GM18858 (cell line): ENCODE results near the gene HM13.
A peak's percentile ranks its signal among the peaks of the same experiment; 100 is the strongest.
"Not testable (repeated sequence)": the region's sequence is repeated elsewhere in the genome, so short reads cannot be mapped to it uniquely, and the experiment has no call there.

Experiments used
- ATAC-seq: cut with Tn5 transposase; IDR thresholded peaks from one replicate; pipeline ENCODE4 v1.9.1; 2021; ENCODE audit not compliant: unreplicated experiment

The HM13 gene

GRCh38 chr20:31500527-31500926 is 13.7 kb upstream of the HM13 start:
- ATAC-seq = no peak

- ATAC-seq = peak; percentile 96
Observed at GRCh38 chr20:31502884-31503673, 11.2 kb upstream of the HM13 start.

- ATAC-seq = no peak
Observed at GRCh38 chr20:31505903-31506302, 8.3 kb upstream of the HM13 start.

DNA sequence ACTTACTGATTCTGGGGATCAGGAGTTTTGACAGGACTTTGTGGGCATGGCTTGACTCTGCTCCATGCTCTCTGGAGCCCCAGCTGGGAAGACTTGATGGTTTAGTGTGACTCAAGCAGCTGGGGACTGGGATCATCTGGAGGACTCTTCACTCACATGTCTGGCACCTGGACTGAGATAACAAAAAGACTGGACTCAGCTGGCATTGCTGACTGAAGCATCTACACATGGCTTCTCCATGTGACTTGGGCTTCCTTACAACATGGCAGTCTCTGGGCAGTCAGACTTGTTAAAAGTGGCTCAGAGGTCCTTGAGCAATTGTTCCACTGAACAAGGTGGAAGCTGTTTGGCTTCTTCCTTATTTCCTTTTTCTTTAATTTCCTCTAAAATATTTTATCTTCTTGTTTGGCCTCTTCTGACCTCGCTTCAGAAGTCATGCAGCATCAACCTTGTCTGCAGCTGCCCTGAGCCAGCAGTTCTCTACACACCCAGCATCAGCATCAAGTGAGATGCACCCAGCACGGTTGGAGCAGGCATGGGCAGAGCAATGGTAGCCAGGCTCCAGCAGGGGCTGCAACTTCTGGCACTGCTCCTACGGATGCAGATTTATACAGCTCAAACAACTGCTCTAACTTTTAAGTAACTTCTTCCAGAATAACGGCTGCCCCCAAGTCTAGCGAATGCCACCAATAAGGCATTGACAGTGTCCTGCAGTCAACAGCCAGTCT is 5.6 kb upstream of the HM13 start:
- ATAC-seq = no peak

GRCh38 chr20:31515072-31515774 is 981 bp downstream of the HM13 start:
- ATAC-seq = no peak

DNA sequence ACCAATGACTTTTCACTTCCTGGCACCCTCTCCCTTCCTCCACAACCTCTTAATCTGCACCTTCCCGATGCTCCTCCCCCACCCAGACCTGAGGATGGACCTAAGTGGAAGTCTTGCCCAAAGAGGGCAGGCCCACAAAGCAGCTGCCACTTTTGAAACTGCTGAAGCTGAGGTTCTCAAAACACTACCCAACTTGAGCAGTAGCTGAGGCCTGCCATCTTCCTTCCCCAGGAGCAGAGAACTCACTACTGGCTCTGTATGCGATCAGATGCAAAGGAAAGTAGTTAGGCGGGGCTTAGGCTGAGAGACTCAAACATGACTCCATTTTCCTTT is 1.5 kb downstream of the HM13 start:
- ATAC-seq = no peak

- no peak for ATAC-seq
Observed at GRCh38 chr20:31516166-31516565, 1.9 kb downstream of the HM13 start.

DNA sequence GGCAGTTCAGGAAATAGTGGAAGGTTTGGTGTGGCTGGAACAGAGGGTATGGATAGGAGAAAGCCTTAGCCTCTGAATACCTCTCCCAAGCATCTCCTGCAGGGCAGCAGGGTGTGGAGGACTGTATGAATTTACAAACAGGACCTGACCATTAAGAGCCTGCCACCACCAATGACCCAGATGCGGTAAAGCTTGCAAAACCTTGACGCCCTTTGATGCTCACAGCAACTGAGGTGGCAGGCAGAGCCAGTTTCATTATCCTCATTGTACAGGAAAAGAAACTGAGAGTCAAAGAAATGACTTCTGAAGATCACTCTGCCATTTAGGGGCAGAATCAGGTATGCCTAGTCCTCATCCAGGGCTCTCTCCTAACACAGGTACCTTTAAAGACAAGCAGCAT is 2.4 kb downstream of the HM13 start:
- no peak for ATAC-seq

GRCh38 chr20:31517373-31517772 is 3.1 kb downstream of the HM13 start:
- no peak for ATAC-seq

- not testable (repeated sequence) for ATAC-seq
Observed at GRCh38 chr20:31521267-31521666, 7.0 kb downstream of the HM13 start.

- ATAC-seq = no peak
Observed at GRCh38 chr20:31522731-31523130, 8.5 kb downstream of the HM13 start.

GRCh38 chr20:31523361-31524283 is 9.4 kb downstream of the HM13 start:
- ATAC-seq = no peak

DNA sequence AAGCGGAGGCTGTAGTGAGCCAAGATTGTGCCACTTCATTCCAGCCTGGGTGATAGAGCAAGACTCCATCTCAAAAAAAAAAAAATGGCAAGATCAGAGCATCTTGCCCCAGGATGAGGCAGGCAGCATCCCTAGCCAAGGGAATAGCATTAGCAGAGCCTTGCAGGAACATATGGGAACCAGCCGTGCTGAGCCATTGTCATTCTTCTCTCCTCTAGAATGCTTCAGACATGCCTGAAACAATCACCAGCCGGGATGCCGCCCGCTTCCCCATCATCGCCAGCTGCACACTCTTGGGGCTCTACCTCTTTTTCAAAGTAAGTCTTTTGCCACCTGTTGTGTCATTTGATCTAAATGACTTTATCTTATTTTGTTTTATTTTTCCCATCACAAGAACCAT is 13.0 kb downstream of the HM13 start:
- ATAC-seq = no peak

DNA sequence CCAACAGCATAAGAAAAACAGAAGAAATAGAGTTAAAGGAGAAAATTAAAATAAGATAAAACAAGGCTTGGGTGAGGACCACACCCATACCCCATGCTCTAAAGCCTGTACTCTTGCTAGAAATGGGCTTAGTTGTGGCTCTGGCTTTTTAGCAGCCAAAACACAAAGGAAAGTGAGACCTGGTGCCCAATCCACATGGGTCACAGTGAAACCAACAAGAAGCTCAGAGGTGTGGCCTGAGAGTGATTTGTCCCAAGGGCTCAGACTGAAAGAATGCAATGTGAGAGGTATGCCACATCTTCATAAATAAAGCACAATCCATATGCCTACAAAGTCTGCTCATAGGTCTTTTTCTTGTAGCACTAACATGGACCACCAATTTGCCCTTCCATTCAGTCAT is 21.1 kb downstream of the HM13 start:
- ATAC-seq = no peak

DNA sequence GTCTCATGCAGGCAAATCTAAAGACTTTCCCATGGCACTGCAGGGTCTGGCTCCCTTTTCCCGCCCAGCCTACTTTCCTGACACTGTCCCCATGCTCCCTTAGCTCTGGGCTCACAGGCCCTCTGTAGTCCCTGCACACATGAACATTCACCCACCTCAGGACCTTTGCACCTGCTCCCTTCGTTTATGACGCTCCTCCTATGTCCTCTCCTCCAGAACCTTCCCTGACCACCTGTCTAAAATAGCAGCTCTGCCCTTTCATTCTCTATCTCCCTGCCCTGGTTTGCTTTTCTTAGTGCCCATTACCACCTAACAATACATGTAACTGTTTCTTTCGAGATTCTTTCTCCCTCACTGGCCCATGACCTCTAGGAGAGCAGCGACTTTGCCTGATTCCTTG is 22.3 kb downstream of the HM13 start:
- no peak for ATAC-seq

DNA sequence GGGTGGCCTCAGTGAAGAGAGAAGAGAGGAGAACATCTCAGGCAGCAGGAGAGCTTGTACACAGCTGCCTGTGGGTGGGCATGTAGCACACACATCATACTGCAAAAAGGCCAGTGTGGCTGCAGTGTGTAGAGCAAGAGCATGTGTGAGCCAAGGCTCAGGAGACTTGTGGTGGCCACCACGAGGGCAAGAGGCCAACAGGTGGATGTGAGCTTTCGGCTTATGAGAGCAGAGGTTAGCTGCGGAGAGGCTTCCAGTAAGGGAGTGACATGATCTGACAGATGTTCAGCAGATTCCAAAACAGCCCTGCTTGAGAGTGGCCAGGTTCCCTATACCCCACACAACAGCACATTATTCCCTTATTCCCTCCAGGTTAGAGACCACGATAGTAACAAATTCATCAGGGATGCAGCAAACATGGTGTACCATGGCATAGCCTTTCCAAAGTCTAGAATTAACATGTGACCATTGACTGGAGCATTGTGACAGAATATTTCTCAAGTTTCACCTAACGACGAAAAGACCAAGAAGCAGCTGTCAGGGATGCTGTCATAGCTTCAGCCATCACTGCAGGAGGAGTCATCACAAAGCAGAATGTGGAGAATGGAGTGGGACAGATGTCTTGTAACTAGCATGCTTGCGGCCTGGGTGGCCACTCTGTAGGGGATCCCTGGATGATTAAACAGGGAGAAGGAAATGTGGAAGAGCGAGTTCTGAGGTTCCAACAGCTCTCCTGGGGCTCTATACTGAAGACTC is 23.1 kb downstream of the HM13 start:
- ATAC-seq = no peak

GRCh38 chr20:31537890-31538289 is 23.6 kb downstream of the HM13 start:
- ATAC-seq = no peak

- ATAC-seq = no peak
Observed at GRCh38 chr20:31538326-31538725, 24.1 kb downstream of the HM13 start.

DNA sequence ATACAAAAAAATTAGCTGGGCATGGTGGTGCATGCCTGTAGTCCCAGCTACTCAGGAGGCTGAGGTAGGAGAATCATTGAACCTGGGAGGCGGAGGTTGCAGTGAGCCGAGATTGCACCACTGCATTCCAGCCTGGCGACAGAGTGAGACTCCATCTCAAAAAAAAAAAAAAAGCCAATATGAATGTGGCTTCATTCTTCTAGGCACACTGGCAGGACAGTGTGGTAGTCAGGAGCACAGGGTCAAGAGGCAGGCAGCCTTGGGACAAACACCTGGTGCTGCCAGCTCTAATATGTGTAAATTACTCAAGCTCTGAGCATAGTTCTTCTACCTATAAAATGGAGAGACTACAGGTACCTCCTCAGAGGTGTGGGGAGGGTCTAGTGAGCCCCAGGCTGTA is 25.4 kb downstream of the HM13 start:
- ATAC-seq = not testable (repeated sequence)

DNA sequence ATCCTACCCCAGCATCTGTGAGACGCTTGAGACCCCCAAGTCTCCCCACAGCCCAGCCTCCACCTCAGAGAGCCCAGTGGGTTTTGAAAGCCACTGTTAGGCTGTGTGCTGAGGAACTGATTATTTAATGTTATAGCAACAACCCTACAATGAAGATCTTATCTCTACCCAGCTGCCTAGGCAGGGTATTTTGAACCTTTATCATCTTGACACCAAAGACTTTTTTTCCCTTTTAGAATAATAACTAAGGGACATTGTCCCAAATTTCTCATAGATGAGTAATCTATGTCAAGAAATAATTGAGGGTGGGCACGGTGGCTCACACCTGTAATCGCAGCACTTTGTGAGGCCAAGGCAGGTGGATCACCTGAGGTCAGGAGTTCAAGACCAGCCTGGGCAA is 26.2 kb downstream of the HM13 start:
- ATAC-seq = no peak
